BE2C (cell line): ENCODE results near the gene LRRC4C.

Source experiments
- DNase-seq: peaks from one replicate; pipeline ENCODE4 v3.0.0-alpha.2; 2020
- H3K27me3 ChIP-seq: fragments of 250-450 bp; sonication (Bioruptor Pico); 2 replicates; pipeline ENCODE4 v1.5.1; 2020; ENCODE audit warnings: mild to moderate bottlenecking
- H3K36me3 ChIP-seq: fragments of 250-450 bp; sonication (Bioruptor Pico); 2 replicates; pipeline ENCODE4 v1.5.1; 2020; ENCODE audit warnings: mild to moderate bottlenecking
- H3K4me1 ChIP-seq: fragments of 250-450 bp; sonication (Bioruptor Pico); 2 replicates; pipeline ENCODE4 v1.5.1; 2020
- H3K4me3 ChIP-seq: 2 replicates; pipeline ENCODE4 v1.5.1; 2011; ENCODE audit warnings: low read depth, low read length
- H3K9me3 ChIP-seq: fragments of 250-450 bp; sonication (Bioruptor Pico); 2 replicates; pipeline ENCODE4 v1.5.1; 2020
- TF ChIP-seq, protein P1 (sequence below): IDR thresholded peaks from 2 replicates; pipeline ENCODE4 v1.5.1; 2012; ENCODE audit warnings: mild to moderate bottlenecking, low read depth, low read length

LRRC4C gene

GRCh38 chr11:41405812-41406211 lies 53.6 kb downstream of the LRRC4C start:
- Histone ChIP-seq H3K4me3 (no peak overlapping the region), H3K9me3 (no peaks in the 10 kb centered on the region), H3K4me1 (no peaks in the 10 kb centered on the region), H3K36me3 (no peaks in the 10 kb centered on the region), H3K27me3 (no peaks in the 10 kb centered on the region)
- no peak for DNase-seq
- TF ChIP-seq, protein P1, sequence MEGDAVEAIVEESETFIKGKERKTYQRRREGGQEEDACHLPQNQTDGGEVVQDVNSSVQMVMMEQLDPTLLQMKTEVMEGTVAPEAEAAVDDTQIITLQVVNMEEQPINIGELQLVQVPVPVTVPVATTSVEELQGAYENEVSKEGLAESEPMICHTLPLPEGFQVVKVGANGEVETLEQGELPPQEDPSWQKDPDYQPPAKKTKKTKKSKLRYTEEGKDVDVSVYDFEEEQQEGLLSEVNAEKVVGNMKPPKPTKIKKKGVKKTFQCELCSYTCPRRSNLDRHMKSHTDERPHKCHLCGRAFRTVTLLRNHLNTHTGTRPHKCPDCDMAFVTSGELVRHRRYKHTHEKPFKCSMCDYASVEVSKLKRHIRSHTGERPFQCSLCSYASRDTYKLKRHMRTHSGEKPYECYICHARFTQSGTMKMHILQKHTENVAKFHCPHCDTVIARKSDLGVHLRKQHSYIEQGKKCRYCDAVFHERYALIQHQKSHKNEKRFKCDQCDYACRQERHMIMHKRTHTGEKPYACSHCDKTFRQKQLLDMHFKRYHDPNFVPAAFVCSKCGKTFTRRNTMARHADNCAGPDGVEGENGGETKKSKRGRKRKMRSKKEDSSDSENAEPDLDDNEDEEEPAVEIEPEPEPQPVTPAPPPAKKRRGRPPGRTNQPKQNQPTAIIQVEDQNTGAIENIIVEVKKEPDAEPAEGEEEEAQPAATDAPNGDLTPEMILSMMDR, result no peak

DNA sequence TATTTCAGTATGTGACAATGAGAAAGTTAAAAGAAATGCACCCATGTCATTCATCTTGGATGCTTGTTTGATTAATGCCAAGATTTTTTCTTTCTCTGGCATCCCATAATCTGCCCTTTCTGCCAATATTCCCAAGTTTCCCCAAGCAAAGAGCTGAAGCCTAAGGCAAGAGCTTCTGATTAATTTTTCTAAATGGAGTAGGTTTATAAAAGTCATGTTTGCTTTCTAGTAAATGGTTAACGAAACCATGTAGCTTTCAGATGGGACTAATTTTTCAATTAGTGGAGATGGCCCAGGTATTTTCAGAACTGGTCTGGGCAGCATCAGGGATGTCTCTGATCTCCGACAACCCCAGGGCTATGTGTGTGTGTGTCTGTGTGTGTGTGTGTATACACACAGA lies 55.3 kb downstream of the LRRC4C start:
- Histone ChIP-seq H3K36me3 (no peaks in the 10 kb centered on the region), H3K9me3 (no peaks in the 10 kb centered on the region), H3K27me3 (no peaks in the 10 kb centered on the region), H3K4me1 (no peaks in the 10 kb centered on the region), H3K4me3 (no peak overlapping the region)
- TF ChIP-seq, protein P1, result no peak
- no peak for DNase-seq

- Histone ChIP-seq H3K9me3 (no peaks in the 10 kb centered on the region), H3K4me3 (no peak overlapping the region), H3K4me1 (no peaks in the 10 kb centered on the region), H3K36me3 (no peaks in the 10 kb centered on the region), H3K27me3 (no peaks in the 10 kb centered on the region)
- TF ChIP-seq, protein P1, result no peak
- no peak for DNase-seq
Observed at GRCh38 chr11:41403458-41403857, 56.0 kb downstream of the LRRC4C start.

DNA sequence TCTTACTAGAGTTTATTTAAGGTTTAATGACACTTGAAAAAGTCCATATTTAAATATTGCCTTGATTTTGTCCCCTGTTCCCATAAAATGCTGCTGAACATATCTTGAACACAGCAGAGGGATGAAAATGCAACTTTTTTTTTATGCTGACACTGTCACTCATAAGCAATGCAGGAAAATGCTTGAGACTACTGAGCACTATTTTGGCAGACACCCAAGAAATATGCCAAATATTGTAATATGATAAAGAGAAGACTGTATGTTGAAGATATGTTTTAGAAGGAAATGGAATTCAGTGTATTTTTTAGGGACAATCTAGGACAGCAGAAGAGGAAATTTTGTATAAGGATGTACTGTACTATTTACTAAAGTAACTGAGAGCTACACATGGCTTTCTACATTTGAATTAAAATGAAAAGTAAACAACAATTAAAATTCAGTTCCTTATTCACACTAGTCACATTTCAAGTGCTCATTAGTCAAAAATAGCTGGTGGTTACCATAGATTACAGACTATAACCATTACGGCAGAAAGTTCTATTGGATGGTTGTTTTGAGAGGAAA lies 58.6 kb downstream of the LRRC4C start:
- TF ChIP-seq, protein P1, result no peak
- no peaks in the 10 kb centered on the region for H3K4me1 ChIP-seq
- H3K36me3 ChIP-seq, result no peaks in the 10 kb centered on the region
- H3K4me3 ChIP-seq, result no peak overlapping the region
- H3K27me3 ChIP-seq, result no peaks in the 10 kb centered on the region
- no peak for DNase-seq
- no peaks in the 10 kb centered on the region for H3K9me3 ChIP-seq

- Histone ChIP-seq H3K27me3 (no peaks in the 10 kb centered on the region), H3K4me1 (no peaks in the 10 kb centered on the region), H3K9me3 (no peaks in the 10 kb centered on the region), H3K36me3 (no peaks in the 10 kb centered on the region), H3K4me3 (no peak overlapping the region)
- no peak for DNase-seq
- TF ChIP-seq, protein P1, result no peak
Observed at GRCh38 chr11:41400124-41400523, 59.3 kb downstream of the LRRC4C start.

GRCh38 chr11:41399323-41399722 lies 60.1 kb downstream of the LRRC4C start:
- DNase-seq, result no peak
- TF ChIP-seq, protein P1, result no peak
- Histone ChIP-seq H3K4me1 (no peaks in the 10 kb centered on the region), H3K4me3 (no peak overlapping the region), H3K27me3 (no peaks in the 10 kb centered on the region), H3K9me3 (no peaks in the 10 kb centered on the region), H3K36me3 (no peaks in the 10 kb centered on the region)
